GM19328 (cell line): ENCODE measurements around the gene PELI1.
"Not testable (repeated sequence)": the region's sequence is repeated elsewhere in the genome, so short reads cannot be mapped to it uniquely, and the experiment has no call there.

ENCODE experiments used
- ATAC-seq: cut with Tn5 transposase; IDR thresholded peaks from one replicate; pipeline ENCODE4 v1.9.1; 2021; ENCODE audit warnings: mild to moderate bottlenecking, moderate library complexity; ENCODE audit not compliant: unreplicated experiment

Gene PELI1

DNA sequence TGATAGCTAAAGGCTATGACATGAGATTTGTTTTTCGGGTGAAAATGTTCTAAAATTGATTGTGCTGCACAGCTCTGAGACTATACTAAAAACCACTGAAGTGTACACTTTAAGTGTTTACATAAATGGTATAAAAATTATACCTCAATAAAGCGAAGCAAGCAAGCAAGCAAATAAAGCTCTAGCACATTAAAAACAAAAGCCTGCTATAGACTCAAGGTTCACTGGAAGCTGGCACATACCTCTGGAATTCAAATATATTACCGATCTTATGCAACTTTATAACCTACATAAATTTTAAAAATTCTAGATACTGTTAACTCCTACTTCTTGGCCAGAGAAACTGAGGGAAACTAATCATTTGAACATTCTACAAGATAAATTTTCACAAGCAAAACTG is 20.1 kb downstream of the PELI1 start:
- ATAC-seq = no peak

DNA sequence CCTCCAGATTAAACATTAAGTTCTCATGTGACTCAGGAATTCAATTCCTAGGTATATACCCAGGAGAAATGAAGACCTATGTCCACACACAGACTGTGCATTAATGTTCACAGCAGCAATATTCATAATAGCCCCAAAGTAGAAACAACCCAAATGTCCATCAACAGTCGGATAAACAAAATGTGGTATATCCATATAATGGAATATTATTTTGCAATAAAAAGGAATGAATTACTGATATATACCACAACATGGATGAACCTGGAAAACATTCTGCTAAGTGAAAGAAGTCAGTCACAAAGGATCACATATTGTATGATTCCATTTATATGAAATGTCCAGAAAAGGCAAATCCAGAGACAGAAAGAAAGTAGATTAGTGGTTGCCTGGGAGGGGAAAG is 20.5 kb downstream of the PELI1 start:
- no peak for ATAC-seq

DNA sequence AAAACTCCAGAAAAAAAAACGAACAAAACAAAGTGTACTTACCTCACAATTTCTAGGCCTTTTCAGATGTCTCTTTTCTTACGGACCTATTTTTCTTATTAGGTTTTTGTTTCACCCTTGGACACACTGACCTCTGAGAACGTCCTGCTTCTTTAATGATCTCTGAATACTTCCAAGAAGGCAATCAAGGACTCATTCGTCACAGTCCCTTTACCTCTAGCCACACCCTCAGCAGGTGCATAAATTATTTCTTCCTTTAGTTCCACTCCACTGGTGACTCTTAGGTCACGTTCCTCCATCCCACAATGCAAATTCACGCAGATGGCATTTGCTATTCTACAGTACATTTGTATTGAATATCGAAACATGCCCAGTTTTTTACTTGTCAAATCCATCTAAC is 21.9 kb downstream of the PELI1 start:
- ATAC-seq = no peak

DNA sequence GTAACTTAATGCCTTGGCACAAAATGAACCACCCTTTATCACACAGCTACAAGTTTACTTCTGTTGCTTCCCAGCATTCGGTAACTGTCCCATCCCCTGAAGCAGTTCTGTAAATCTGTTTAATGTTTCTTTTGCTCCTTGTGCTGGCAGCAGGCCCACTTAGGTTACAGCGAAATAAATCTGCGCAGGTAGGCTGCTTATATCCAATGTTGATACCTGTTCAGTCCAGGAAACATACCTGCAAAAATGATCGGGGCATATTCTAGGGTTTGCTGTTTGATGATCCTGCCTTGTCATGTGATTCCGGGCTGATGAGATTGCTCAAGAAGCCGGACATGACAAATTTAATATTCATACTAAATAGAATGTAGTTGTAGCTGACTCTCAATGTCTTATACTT is 23.3 kb downstream of the PELI1 start:
- ATAC-seq = no peak

DNA sequence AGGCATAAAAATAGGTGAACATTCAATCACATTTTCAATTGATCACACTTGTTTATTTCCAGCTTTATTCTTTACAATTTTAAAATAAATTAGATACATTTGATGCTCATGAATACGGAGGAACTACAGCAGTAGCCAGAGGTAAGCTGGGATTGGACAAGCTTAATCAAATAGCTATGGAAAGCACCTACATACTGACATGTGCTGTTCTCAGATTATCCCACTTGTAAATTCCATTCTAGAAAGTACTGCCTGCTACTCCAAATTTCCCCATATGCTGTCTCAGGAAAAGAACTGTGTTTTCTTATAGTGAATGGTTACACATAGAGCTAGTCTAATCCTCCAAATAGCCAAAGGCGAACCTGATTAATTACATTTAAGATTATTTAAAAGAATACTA is 24.2 kb downstream of the PELI1 start:
- no peak for ATAC-seq

DNA sequence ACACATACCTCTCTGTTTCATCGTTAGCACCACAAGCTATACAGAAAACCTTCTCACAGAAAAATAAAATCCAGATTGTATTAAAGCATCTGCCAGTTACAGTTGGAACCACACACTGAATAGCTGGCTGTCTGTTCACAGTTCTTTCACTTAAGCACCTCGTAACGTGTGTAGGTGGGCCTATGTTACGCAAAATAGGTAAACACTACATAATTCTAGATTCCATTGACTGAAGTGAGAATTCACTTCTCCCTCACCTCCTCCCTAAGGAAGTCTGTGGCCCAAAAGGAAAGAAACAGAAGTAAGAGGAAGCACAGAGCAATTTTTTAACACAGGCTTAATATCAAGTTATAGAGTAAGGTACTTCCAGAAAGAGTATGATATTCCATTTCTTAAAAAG is 24.9 kb downstream of the PELI1 start:
- ATAC-seq = no peak

DNA sequence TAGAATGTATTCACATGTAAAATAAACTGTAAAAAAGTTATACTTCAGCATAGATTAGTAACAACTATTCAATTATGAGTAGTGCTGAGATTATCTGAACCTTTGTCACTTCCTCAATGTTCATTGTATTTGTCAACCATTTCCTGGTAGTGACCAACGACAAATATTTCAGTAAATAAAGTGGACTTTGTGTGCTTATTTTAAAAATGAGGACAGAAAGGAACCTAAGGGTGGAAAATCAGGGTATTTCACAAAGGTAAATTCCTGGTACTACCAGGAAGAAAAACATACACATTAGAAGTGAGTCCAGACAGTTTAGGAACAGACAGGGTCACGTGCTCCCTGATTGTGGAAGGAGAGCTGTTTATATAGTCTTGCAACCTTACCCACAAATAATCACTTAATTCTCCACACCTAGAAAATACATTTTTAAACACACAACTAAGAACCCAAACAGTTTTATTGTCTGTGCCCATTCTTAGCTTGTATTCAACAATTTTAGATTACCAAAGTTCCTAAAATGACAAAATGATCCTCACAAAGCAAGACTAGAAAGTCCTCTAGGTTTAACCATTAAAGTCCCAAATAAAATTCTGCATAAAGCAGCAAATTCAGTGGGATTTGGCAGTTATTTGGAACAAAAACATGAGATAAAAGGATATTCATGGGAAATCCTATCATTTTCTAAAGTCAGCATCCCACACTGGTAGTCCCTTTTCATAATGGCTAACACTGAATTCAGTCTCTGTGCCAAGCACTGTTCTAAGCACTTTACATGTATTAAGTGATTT is 28.2 kb downstream of the PELI1 start:
- no peak for ATAC-seq

DNA sequence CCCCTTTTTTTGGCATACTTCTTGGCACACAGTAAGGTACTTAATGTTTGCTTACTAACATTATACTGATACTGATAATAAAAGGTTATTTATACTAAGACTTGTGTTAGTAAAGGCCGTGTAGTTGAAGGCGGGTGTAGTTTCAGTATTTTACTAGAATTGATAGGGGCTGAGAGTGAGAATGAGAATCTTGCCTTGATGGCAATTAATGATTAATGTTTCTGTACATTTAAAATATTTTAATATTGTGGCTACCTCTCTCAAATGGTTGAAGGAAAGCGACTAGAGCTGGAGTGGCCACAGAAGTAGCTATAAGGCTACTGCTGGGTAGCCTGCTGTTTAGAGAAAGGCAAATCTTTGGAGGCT is 29.3 kb downstream of the PELI1 start:
- no peak for ATAC-seq

DNA sequence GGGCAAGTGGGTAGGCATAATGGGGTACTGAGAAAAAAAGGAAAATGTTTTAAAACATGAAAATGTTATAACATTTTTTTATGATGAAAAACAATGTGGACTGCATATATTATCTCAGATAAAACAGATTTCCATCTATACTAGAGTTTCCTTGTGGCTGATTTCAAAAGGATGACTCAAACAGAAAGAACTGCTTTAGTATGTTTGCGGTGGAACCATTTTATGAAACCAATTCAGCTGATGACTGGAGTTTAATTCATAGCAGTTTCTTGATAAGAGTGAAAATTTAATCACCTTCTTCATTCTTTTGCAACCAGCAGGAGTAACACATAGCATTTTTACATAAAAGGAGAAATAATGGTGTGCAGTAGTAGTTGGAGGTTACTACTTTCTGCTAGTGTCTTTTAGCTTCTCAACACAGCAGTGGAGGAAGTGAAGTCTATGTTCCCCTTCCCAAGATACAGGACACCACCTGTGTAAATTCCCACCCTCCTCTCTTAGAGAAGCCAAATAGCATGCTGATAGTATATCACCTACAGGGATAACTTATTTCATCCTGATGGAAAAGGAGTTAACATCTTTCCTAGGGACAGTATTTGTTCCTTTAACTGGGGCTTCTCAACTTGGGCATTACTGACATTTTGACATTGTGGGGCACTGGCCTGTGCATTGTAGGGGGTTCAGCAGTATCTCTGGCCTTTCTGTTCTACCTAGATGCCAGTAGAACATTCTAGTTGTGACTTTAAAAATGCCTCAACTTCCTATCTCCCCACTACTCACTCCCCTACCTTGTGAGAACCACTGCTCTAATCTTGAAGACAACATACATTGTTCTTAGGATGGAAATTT is 29.9 kb downstream of the PELI1 start:
- peak; percentile 46 for ATAC-seq

DNA sequence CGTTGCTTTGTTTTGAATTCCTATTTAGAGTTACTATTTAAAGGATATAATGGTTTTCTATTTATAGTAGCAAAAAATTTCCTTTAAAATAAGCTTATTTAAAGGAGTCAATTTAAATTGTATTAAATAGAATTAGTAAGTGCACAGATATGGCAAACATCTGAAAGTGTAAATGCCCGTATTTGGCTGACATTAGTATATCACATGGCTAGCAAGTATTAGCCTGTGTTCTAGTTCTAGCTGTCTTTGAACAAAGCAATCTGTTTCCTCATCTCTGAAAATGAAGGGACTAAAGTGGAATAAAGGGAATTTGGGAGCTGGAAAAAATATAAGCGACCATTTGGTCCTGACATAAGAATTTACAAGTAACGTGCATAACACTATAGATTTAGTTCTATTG is 32.2 kb downstream of the PELI1 start:
- no peak for ATAC-seq

DNA sequence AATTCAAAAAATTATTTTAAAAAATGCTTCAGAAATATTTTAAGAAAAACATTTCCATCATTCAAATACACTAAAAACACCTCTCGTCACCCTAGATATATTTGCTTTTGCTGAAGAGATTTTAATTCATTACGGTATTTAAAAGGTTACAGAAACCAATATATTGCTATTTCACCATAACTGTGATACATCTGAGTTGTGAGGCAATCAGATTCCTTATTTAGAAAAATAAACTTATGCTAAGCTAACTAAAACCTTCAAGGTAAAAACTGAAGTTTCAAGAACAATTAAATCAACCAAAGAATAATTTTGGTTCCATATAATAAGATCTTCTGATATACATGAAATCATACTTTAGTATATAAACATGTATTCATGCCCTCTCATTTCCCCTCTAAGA is 32.8 kb downstream of the PELI1 start:
- ATAC-seq = no peak

DNA sequence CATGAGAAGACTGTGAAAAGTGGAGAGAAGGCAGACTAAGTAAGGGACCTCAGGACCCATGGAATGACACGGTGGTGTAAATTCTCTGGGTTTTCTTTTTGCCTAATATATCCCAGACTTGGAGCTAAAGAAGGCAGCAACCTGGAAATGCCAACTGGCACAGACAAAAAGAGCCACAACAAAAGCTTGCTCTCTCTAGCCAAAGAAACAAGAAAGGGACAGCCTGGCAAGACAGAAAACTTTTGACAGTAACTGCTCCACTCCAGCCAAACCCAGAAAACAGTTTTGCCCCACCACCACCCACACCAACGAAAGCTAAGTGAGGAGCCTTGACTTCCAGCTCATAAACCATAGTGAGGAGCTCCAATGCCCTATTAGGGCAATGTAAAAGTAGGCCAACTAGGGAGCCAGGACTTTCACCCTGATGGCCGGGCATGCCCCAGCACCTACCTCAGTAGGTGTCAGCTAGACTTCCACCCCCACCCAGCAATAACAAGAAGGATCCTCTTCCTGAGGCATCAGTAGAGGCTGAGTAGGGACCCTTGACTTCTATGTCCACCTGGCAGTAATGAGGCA is 35.5 kb downstream of the PELI1 start:
- no peak for ATAC-seq

DNA sequence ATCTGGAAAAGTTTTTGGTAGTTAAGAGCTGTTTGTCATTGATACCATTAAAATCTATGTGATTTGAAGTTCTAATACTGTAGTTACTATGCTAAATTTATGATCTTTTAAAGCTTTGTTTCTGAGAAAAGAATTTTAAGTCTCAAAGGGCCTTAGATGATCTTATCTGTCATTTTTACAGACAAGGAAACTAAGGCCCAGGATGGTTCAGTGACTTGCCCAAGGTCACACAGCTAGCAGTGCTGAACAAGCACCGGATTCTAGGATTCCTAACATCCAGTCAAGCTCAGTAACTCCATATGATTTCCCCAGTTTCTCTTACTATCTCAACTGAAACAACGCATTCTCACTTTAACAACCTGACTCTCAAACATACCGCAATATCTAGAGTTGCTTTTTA is 37.7 kb downstream of the PELI1 start:
- ATAC-seq = no peak

DNA sequence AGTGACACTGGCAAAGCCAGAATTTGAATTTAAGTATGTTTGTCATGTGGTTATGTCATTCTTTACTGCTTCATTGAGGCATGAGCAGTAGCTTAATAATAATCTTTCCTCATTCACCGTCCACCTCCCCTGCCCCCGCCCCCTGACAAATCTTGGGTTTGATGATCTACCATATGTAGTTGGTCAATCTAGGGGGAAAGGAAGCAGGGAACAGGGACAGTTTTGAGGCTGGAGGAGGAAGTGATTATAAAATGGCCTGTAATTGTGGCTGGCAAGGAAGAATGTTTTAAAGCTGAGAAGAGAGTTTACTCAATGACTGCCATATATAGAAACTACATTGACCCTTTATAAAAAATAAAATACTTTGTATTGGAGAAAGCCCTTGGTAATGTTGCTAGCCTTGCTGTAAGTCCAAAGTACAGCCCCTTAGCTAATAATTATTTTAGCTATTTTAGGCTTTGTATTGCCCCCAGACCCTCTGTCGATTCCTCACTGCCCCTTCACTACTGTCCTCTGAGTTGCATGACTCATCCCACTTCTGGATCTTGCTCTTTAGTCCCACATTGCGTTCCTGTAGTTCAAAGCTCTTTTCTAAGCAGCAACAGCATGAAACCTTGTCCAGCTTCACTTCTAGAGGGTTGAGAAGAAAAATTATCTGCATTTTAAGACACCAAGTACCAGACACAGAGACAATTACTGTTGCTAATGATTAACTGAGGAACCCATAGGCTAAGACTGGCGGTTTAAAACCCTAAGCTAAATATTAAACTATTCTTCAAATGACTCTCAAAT is 38.4 kb downstream of the PELI1 start:
- no peak for ATAC-seq

DNA sequence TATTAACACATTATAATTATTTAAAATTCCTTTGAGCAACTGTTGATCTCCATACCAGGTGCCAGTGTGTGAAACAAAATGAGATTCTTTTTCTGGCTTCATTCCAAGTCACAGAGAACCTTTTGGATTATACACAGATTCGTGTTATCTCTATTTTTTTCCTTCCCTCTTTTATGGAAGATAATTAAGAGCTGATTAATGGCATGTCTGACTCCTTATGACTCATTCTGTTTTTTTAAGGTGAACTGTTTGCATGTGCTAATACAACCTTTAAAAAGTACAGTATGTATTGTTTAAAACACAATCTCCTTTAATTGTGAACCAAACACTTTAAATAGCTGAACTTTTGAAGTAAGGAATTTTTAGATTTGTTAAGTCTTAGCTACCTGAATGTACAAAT is 39.3 kb downstream of the PELI1 start:
- no peak for ATAC-seq

DNA sequence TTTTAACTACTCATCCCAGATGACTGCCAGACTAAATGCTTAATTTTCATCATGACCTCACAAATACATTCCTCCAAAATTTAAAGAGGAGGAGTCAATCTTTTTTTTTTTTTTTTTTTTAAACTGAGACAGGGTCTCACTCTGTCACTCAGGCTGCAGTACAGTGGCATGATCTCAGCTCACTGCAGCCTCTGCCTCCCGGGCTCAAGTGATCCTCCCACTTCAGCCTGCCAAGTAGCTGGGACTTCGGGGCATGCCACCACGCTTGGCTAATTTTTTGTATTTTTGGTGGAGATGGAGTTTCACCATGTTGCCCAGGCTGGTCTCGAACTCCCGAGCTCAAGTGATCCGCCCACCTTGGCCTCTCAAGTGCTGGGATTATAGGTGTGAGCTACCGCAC is 41.5 kb downstream of the PELI1 start:
- not testable (repeated sequence) for ATAC-seq

DNA sequence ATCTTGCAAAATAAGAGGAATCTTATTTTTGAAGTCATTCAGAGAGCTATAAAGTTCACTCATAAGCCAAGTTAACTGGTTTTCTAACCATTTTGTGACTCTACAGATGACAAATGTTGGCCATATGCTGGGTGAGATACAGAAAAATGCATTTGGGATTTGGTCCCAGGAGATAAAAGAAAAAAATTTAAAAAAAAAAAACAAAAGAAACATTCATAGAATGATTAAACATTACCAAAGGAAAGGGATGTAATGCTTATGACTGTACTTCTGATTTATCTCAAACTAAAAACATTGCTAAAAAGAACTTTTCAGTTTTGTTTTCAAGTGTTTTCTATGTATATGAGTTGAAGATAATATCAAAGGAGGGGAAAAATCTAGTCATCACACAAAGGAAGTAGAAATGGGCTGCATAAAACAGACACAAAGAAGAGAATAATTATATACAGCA is 43.1 kb downstream of the PELI1 start:
- no peak for ATAC-seq

DNA sequence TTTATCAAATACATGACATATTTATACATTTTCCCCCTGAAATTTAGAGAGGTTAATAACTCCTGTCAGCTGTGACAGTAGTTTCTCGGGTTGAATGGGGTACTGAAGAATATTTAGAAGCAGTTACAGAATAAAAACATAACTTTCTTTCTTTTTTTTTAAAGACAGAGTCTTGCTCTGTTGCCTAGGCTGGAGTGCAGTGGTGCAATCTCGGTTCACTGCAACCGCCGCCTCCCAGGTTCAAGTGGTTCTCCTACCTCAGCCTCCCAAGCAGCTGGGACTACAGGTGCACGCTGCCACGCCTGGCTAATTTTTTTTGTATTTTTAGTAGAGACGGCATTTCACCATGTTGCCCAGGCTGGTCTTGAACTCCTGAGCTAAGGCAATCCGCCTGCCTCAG is 43.6 kb downstream of the PELI1 start:
- ATAC-seq = not testable (repeated sequence)

DNA sequence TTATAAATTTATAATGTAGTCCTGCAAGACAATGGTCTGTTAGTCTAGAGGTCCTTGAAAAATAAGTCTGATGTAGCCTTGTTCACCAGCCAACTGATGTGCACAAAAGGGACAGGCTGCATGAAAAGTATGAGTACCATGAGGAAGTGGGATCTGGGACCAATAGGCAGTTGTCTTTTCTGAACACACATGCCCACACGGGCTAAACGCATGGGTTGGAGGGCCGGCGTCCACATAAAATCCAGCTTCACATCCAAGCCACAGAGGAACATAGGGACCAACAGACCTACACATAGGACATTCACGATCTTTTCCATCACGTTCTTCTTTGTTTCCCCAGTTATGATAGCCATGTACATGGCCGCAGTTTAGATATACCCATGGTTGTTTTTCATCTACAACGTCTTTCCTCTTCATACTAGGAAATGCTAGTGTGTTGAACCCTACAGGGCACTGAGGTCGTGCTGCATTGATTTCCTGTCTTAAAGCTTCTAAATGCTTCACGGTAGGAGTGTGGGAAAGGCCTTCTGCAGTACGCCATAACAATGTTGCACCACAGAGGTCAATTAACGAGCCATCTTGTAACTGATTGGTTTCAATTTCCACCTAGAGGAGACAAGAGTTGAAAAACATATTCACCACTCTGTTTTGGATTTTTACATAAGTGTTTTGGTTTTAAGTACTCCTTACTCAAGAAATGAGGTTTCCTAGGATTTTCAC is 49.4 kb downstream of the PELI1 start:
- no peak for ATAC-seq

DNA sequence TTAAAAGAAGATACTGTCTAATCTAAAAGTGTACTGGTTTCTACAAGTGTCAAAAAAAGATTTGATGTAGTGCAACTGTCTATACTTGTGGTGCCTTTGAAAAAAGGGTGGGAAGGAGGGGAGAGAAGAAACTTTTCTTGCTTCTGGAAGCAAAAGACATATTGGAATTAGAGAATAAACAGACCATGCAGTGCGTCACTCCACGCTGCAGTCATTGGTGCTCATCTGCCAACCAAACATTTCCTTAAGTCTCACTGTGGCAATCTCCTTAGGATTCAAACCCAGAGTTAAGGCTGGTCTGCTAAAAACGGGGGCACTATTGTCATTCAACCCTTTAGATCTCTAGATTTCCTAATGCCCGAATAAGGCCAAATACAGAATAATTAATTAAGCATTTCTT is 50.9 kb downstream of the PELI1 start:
- ATAC-seq = no peak

DNA sequence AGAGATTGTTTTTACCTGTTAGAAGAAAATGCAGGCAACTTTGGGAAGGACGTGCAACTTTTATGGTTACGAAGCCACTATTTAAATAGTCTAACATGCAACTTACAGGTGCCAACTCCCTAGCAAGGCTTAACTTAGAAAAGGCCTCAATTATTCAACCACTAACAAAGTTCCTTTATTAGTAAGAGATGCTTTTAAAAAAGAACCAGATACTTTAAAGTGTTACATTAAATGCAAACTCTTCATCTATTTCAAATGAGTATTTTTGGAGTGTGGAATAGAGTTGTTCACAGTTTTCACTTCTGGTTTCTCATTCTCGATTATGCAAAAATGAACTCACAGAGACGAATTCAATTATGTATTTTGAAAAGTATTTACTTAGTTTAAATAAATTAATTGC is 51.7 kb downstream of the PELI1 start:
- peak; percentile 77 for ATAC-seq
